ENCODE data around the gene UBTD2. TPM values are rescaled to one million over a fixed set of nuclear protein-coding genes. Genes with fewer than 3 reads are reported as not detected.

UBTD2 gene
- total RNA-seq, 1 donor from 2014 or later = 47.5 TPM

DNA sequence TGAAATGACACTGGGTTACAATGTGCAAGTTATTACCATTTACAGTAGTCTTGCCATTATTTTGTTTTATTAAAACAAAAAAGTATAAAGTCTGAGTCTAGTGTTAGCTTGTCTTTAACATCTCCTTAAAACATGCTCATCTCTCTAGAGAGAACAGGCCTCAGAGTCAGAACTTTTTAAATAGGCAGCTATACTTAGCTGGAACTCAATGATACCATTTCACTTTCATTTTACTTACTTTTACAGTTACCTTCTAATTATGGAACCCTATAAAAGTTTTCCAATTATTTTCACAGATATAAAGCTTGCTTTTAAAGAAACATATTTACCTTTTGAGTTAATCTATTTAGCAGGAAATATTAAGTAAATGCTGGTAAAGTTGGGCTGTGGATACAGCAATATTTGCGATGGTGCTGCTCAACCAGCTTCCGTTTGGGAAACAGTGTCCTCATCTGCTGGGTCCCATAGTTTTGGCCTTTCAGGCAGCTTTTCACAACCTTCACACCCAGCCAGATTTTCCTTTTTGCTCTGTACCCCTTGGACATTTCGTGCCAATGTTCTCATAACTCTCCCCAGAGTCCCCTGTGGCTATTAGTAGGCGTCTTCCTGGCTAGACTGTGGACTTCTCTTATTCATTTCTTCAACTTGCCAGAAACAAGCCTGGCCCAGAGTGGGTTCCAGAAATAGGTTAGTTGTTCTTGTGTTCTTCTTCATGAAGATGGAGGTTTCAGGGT, 36.3 kb upstream of the UBTD2 start:
- Mint-ChIP-seq H3K27me3 (ENCODE audit: unreplicated experiment) (no peaks in the 10 kb centered on the region), H3K4me1 (ENCODE audit: unreplicated experiment) (peaks cover 16% of the 10 kb centered on the region), H3K9me3 (ENCODE audit: unreplicated experiment) (no peaks in the 10 kb centered on the region), H3K4me3 (ENCODE audit: unreplicated experiment) (no peak overlapping the region), H3K36me3 (ENCODE audit: unreplicated experiment) (no peaks in the 10 kb centered on the region), H3K27ac (ENCODE audit: unreplicated experiment) (no peak overlapping the region)
- TF ChIP-seq, protein P1, sequence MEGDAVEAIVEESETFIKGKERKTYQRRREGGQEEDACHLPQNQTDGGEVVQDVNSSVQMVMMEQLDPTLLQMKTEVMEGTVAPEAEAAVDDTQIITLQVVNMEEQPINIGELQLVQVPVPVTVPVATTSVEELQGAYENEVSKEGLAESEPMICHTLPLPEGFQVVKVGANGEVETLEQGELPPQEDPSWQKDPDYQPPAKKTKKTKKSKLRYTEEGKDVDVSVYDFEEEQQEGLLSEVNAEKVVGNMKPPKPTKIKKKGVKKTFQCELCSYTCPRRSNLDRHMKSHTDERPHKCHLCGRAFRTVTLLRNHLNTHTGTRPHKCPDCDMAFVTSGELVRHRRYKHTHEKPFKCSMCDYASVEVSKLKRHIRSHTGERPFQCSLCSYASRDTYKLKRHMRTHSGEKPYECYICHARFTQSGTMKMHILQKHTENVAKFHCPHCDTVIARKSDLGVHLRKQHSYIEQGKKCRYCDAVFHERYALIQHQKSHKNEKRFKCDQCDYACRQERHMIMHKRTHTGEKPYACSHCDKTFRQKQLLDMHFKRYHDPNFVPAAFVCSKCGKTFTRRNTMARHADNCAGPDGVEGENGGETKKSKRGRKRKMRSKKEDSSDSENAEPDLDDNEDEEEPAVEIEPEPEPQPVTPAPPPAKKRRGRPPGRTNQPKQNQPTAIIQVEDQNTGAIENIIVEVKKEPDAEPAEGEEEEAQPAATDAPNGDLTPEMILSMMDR (IDR thresholded peaks at IDR 0.05) = no peak
- no peak for DNase-seq (ENCODE audit: extremely low spot score, unreplicated experiment)

DNA sequence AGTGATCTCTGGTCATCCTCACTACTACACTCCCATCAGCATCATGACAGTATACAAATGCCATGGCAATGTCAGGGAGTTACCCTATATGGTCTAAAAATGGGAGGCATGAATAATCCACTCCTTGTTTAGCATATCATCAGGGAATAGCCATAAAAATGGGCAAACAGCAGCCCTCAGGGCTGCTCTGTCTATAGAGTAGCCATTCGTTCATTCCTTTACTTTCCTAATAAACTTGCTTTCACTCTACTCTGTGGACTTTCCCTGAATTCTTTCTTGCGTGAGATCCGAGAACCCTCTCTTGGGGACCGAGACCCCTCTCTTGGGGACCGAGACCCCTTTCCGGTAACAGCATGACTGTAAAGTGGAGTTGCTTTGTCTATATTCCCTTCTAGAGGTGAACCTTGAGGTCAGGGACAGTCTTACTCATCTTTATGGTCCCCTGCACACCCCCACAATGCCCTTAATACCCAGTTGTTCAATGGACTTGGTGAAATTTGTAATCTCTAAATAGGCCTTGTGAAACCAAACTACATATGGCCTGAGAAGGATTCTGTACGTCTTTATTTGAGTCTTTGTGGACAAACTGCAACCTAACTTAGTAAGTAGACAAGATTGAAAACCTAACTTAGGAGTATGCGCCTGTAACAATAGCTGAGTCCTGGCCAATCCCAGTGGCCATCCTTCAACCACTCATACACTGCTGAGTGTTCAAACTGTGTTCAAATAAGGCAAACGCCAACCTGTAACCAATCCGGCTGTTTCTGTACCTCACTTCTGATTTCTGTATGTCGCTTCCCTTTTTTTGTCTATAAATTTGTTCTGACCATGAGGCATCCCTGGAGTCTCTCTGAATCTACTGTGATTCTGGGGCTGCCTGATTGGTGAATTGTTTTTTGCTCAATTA, 32.3 kb upstream of the UBTD2 start:
- no peaks in the 10 kb centered on the region for H3K27me3 Mint-ChIP-seq (ENCODE audit: unreplicated experiment)
- DNase-seq (ENCODE audit: extremely low spot score, unreplicated experiment) = no peak
- no peak overlapping the region for H3K4me3 Mint-ChIP-seq (ENCODE audit: unreplicated experiment)
- H3K36me3 Mint-ChIP-seq (ENCODE audit: unreplicated experiment) = peaks cover 1% of the 10 kb centered on the region
- H3K4me1 Mint-ChIP-seq (ENCODE audit: unreplicated experiment) = peaks cover 11% of the 10 kb centered on the region
- TF ChIP-seq, protein P1 (IDR thresholded peaks at IDR 0.05) = no peak
- H3K9me3 Mint-ChIP-seq (ENCODE audit: unreplicated experiment) = no peaks in the 10 kb centered on the region
- no peak overlapping the region for H3K27ac Mint-ChIP-seq (ENCODE audit: unreplicated experiment)

DNA sequence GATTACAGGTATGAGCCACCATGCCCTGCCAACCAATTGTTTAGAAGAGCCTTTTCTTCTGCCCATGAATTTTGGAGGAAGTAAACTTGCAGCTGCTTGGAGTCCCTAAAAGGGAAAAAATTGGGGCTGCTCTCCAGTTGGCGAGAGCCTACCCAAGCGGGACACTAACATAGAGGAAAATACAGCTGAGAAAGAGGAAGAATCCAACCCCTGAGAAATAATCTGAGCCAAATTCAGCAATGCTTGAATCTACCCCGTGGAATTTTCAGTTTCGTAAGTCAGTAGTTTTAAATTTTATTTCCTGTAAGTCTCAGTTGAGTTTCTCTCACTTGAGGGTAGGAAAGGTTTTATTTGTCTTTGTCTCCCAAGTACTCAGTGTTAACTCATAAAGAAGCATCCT, 30.4 kb upstream of the UBTD2 start:
- Mint-ChIP-seq H3K27me3 (ENCODE audit: unreplicated experiment) (peaks cover 2% of the 10 kb centered on the region), H3K9me3 (ENCODE audit: unreplicated experiment) (no peaks in the 10 kb centered on the region), H3K36me3 (ENCODE audit: unreplicated experiment) (peaks cover 1% of the 10 kb centered on the region), H3K4me3 (ENCODE audit: unreplicated experiment) (no peak overlapping the region), H3K4me1 (ENCODE audit: unreplicated experiment) (peaks cover 2% of the 10 kb centered on the region), H3K27ac (ENCODE audit: unreplicated experiment) (no peak overlapping the region)
- no peak for DNase-seq (ENCODE audit: extremely low spot score, unreplicated experiment)
- TF ChIP-seq, protein P1 (IDR thresholded peaks at IDR 0.05) = no peak

DNA sequence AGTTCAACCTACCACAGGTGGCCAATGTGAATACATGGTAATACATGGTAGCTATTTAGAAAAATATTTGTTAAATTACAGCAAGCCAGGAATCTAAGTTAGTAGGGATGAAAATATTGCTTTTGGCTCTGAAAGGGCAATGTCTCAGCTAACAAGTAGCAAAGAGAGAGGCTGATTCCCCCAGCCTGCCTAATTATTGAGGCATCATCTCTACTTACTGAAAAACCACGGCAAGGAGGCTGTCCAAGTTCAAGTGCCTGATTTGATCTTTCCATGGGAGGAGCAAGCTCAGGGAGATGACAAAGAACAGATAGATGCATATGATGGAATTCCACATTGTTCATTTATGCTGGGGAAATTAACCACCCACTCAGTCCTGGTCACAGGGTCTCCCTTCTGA, 28.7 kb upstream of the UBTD2 start:
- no peak for DNase-seq (ENCODE audit: extremely low spot score, unreplicated experiment)
- Mint-ChIP-seq H3K36me3 (ENCODE audit: unreplicated experiment) (peaks cover 1% of the 10 kb centered on the region), H3K4me3 (ENCODE audit: unreplicated experiment) (no peak overlapping the region), H3K27me3 (ENCODE audit: unreplicated experiment) (peaks cover 2% of the 10 kb centered on the region), H3K9me3 (ENCODE audit: unreplicated experiment) (no peaks in the 10 kb centered on the region), H3K27ac (ENCODE audit: unreplicated experiment) (no peak overlapping the region), H3K4me1 (ENCODE audit: unreplicated experiment) (peaks cover 2% of the 10 kb centered on the region)
- TF ChIP-seq, protein P1 (IDR thresholded peaks at IDR 0.05) = no peak

DNA sequence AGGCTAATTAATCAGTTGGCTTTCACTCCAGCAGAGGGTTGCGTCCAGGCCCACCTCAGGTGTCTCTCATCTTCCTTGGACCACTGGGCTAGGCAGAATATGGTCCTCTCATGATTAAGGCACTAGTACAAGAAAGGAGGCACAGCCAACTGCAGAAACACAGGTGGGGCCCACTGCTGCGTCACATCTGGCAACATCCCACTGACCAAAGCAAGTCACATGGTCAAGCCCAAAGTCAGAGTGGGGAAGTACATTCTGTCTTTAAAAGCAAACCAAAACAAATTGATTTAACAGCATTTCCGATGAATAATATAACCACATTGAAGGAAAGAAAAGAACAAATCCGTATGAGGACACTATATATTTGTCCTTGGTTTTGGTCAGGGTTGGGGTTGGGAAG, 28.0 kb upstream of the UBTD2 start:
- peaks cover 2% of the 10 kb centered on the region for H3K27me3 Mint-ChIP-seq (ENCODE audit: unreplicated experiment)
- no peaks in the 10 kb centered on the region for H3K9me3 Mint-ChIP-seq (ENCODE audit: unreplicated experiment)
- TF ChIP-seq, protein P1 (IDR thresholded peaks at IDR 0.05) = no peak
- no peak overlapping the region for H3K4me3 Mint-ChIP-seq (ENCODE audit: unreplicated experiment)
- H3K27ac Mint-ChIP-seq (ENCODE audit: unreplicated experiment) = no peak overlapping the region
- DNase-seq (ENCODE audit: extremely low spot score, unreplicated experiment) = no peak
- H3K36me3 Mint-ChIP-seq (ENCODE audit: unreplicated experiment) = peaks cover 1% of the 10 kb centered on the region
- peaks cover 2% of the 10 kb centered on the region for H3K4me1 Mint-ChIP-seq (ENCODE audit: unreplicated experiment)

Measured in osteocyte (in vitro differentiated cells).